HG03064 (cell line): ENCODE data around the gene SLC18A3.

Experiments
- ATAC-seq: cut with Tn5 transposase; IDR thresholded peaks from one replicate; pipeline ENCODE4 v1.9.1; 2021; ENCODE audit warnings: low read depth; ENCODE audit not compliant: unreplicated experiment

The SLC18A3 gene

DNA sequence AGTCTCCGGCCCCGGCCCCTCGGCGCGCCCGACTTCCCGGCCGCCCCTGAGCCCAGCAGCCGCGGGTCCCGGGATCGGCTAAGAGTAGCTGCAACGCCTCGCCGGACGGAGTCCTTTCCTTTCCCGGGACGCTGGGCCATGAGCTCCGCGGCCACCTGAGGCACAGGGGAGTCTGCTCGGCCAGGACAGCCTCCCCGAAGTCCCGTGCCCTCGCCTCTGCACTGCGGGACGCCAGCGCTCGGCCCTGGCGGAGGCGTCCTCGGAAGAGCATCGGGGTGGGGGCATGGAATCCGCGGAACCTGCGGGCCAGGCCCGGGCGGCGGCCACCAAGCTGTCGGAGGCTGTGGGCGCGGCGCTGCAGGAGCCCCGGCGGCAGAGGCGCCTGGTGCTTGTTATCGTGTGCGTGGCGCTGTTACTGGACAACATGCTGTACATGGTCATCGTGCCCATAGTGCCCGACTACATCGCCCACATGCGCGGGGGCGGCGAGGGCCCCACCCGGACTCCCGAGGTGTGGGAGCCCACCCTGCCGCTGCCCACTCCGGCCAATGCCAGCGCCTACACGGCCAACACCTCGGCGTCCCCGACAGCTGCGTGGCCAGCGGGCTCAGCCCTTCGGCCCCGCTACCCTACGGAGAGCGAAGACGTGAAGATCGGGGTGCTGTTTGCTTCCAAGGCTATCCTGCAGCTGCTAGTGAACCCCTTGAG is 502 bp downstream of the SLC18A3 start:
- no peak for ATAC-seq

DNA sequence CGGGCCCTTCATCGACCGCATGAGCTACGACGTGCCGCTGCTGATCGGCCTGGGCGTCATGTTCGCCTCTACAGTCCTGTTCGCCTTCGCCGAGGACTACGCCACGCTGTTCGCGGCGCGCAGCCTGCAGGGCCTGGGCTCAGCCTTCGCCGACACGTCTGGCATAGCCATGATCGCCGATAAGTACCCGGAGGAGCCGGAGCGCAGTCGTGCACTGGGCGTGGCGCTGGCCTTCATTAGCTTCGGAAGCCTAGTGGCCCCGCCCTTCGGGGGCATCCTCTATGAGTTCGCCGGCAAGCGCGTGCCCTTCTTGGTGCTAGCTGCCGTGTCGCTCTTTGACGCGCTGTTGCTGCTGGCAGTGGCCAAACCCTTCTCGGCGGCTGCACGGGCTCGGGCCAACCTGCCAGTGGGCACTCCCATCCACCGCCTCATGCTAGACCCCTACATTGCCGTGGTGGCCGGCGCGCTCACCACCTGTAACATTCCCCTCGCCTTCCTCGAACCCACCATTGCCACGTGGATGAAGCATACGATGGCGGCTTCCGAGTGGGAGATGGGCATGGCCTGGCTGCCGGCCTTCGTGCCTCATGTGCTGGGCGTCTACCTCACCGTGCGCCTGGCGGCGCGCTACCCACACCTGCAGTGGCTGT is 1.2 kb downstream of the SLC18A3 start:
- ATAC-seq = no peak

DNA sequence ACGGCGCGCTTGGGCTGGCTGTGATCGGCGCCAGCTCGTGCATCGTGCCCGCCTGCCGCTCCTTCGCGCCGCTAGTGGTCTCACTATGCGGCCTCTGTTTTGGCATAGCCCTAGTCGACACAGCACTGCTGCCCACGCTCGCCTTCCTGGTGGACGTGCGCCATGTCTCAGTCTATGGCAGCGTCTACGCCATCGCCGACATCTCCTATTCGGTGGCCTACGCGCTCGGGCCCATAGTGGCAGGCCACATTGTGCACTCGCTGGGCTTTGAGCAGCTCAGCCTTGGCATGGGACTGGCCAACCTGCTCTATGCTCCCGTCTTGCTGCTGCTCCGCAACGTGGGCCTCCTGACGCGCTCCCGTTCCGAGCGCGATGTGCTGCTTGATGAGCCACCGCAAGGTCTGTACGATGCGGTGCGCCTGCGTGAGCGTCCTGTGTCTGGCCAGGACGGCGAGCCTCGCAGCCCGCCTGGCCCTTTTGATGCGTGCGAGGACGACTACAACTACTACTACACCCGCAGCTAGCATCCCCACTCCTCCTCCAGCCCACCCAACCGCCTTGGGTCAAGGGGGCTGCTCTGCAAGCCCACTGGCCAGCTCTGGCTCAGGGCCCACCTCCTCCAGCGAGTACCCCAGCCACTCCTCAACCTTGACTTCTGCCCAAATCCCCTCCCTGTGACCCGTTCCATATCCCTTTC is 1.9 kb downstream of the SLC18A3 start:
- no peak for ATAC-seq

- ATAC-seq = no peak
Measured at GRCh38 chr10:49612513-49613164, 2.5 kb downstream of the SLC18A3 start.

DNA sequence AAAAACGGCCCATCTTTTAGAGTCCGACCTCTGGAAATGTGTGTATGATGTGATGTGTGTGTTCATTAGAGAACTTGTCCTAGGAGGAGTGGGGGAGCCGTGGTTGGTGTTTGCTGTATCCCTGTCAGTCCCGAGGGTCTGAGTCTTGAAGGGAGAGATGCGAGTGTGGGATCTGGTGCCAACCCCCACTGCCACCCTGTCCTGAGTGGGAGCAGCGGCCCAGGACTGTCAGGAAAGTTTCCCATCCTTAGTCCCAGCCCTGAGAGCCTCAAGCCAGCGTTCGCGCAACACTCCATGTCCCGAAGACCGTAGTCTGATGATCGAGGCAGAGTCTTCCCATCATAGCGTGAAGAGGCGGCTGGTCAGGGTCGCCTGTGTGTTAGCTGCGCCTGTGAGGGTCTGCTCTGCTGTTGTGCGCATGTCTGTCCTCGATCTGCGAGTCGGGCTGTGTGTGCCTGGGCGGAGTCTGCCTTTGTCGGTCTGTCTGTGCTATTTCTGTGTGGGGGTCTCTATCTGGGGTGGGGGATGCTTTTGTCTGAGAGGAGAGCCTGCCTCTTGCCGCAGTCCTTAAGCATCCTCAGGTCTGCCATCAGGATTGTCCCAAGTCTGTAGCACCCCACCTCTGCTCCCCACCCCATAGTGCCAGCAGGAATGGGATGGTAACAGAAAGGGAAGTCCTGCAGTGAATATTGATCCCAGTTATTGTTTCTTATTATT is 3.2 kb downstream of the SLC18A3 start:
- no peak for ATAC-seq

GRCh38 chr10:49613882-49614241 is 3.8 kb downstream of the SLC18A3 start, which contains the start of gene CHAT:
TSS of gene CHAT (plus strand) at chr10:49614037. CDS start at chr10:49614190, 153 bp downstream.
- ATAC-seq = no peak

DNA sequence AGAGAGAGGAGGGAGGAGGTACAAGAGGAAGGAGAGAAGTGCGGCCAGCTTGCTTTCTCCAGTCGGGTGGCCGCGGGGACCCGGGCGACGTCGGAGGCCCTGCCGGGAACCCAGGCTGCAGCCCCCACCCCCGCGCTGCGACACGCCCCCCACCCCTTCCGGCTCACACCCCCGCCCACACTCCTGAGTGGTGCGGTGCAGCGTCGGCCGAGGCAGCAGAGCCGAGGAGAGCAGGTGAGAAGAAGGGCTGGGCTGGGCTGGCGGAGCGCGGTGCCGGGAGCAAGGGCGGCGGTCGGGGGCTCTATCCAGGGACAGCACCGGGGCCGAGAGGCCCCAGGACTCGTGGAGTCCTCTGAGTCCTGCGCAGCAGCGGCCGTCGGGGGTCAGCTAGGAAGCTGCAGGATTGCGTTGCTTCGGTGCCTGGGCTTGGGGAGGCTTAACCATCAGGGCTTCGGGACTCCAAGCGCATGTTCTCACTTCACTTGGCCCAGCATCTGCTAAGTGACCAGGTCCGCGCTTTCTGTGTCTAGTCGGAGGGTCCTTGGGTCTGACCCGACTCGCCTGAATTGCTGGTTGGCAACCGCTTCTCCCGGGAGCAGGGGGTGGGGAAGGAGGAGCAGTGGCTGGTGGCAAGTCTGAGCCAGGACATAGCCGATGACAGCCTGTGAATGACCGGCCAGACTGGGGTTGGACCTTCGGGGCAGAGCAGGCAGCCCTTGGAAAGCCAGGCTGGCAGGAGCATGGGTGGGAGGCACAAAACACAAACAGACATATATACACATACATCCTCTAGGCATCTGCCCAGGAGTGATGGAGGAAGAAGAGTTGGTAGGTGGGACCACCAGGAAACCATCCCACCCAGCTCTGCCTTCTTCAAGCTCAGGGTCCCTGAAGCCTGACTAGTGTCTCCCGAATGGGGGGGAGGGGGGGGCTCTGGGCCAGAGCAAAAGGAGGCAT is 4.4 kb downstream of the SLC18A3 start:
- no peak for ATAC-seq

DNA sequence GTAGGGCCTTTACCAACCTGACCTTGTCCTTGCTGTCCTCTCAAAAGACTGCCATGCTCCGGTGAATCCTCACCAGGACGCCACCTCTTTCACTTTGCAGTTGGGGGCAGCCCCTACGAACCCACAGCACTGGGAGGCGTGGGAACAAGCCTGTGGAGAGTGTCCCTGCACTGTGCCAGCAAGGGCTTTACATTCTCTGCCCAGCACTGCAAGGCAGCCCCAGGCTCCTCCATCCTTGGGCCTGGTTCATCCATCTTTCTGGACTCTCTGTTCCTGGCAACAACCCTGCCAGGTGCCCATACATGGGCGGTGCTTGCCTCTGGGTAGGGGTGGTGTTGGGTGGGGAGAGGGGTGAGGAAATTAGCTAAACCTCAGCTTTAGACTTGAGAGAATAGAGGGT is 5.1 kb downstream of the SLC18A3 start:
- no peak for ATAC-seq

DNA sequence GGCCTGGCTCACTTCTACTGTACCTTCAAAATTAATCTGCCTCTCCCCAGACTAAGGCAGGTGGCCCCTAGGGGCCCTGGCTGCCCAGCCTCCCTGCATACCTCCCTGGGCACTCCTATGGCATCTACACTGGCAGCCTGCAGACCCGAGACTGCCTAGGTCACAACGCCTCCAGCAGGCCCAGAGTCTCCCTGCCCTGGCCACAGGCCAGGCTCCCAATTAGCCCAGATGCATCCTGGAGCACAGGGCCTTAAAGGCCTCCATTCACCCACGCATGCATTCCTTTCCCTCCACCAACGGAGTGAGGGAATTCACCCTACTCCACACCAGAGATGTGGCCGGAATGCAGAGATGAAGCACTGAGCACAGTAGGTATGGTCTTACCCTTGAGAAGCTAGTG is 5.6 kb downstream of the SLC18A3 start:
- no peak for ATAC-seq

- ATAC-seq = no peak
Measured at GRCh38 chr10:49616421-49617101, 6.5 kb downstream of the SLC18A3 start.

DNA sequence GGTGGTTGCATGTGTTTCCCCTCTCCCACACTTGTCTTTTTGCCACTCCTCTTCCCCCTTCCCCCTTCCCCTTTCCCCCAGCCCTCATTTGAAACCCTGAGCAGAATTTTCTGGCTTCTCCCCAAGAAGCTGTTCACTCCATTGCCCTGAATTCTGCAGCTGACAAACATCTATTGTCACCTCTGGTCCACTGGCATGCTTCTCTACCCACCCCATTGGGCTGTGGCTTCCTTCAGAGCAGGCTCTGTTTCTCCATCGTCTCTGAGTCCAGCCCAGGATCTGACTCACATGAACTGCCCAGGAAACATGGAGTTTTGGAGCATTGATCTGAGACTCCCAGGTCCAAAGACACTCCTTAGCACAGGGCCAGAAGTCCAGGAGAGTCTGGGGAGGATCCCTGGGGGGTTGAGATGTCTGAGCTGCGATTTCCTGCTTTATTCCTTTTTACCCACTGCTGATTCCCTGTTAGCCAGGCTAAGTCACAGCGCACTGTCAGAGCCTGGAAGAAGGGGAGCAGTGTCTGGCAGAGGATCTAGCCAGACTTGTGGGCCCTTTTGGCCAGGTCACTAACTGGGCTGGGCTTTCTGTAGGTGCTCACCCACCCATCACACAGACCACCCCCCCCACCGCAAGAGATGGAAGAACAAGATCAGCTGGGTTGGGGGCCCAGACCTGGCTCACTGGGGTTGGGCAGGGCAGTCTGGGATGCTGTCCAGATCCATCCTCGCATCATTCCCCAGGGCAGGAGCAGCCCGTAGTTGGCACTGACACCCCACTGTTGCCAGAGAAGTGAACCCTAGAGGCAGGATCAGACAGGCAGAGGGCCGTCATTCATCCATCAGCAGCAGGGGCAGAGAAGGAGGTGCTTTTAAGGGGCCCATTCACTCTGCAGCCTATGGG is 7.3 kb downstream of the SLC18A3 start:
- ATAC-seq = no peak

GRCh38 chr10:49618821-49619220 is 8.7 kb downstream of the SLC18A3 start:
- no peak for ATAC-seq

- no peak for ATAC-seq
Measured at GRCh38 chr10:49619613-49620012, 9.5 kb downstream of the SLC18A3 start.

DNA sequence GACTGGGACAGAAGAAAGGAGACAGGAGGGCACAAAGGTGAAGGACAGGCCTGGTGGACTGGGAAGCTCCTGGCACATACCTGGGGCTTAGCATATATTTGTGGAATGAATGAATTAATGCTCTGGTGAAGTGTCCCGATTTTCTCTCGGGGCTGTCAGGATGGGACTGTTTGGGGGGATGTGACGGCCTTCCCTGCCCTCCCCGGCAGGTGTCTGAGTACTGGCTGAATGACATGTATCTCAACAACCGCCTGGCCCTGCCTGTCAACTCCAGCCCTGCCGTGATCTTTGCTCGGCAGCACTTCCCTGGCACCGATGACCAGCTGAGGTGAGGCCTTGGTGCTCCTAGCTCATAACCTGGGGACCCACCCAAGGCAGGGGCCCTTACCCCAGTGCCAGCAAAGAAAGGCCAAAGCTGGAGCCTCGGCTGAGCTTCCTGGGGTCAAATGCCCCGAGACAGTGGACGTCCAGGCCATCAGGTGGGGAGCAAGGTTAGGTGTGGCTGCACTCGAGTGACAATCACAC is 10.2 kb downstream of the SLC18A3 start:
- no peak for ATAC-seq

GRCh38 chr10:49620841-49621378 is 10.8 kb downstream of the SLC18A3 start:
- no peak for ATAC-seq

GRCh38 chr10:49621561-49621960 is 11.5 kb downstream of the SLC18A3 start:
- no peak for ATAC-seq
